HG03280 (cell line): ENCODE measurements around the gene ZNF140.

Experiments used
- ATAC-seq: cut with Tn5 transposase; IDR thresholded peaks from one replicate; pipeline ENCODE4 v1.9.1; 2021; ENCODE audit warnings: mild to moderate bottlenecking, moderate library complexity; ENCODE audit not compliant: unreplicated experiment

Gene ZNF140

GRCh38 chr12:133080368-133081158 lies at the start of gene ZNF140:
Gene ZNF140 (plus strand): TSS chr12:133080923. CDS start chr12:133081321, 398 bp downstream.
- ATAC-seq: peak; percentile 72

GRCh38 chr12:133037207-133038005 lies 43.3 kb upstream of the ZNF140 start, which contains the start of gene ZNF84:
Gene ZNF84 (plus strand): TSS chr12:133037509. CDS start chr12:133041468, 3,959 bp downstream.
- peak; percentile 96 for ATAC-seq

- ATAC-seq: no peak
Measured at GRCh38 chr12:133038118-133038709, 42.5 kb upstream of the ZNF140 start.

GRCh38 chr12:133046698-133047097 lies 34.0 kb upstream of the ZNF140 start:
- ATAC-seq: no peak

GRCh38 chr12:133057446-133057845 lies 23.3 kb upstream of the ZNF140 start:
- no peak for ATAC-seq

GRCh38 chr12:133058203-133059113 lies 22.3 kb upstream of the ZNF140 start:
- no peak for ATAC-seq

- no peak for ATAC-seq
Measured at GRCh38 chr12:133061954-133062353, 18.8 kb upstream of the ZNF140 start.

GRCh38 chr12:133063556-133063955 lies 17.2 kb upstream of the ZNF140 start:
- no peak for ATAC-seq

GRCh38 chr12:133073836-133074235 lies 6.9 kb upstream of the ZNF140 start:
- no peak for ATAC-seq

GRCh38 chr12:133080026-133080367 lies 726 bp upstream of the ZNF140 start:
- peak; percentile 81 for ATAC-seq

GRCh38 chr12:133081159-133081780 lies 547 bp downstream of the ZNF140 start:
- ATAC-seq: no peak

GRCh38 chr12:133083345-133083744 lies 2.6 kb downstream of the ZNF140 start:
- no peak for ATAC-seq

GRCh38 chr12:133105620-133106019 lies 24.9 kb downstream of the ZNF140 start:
- no peak for ATAC-seq

GRCh38 chr12:133106253-133106652 lies 25.5 kb downstream of the ZNF140 start:
- no peak for ATAC-seq

- no peak for ATAC-seq
Measured at GRCh38 chr12:133107121-133107520, 26.4 kb downstream of the ZNF140 start.

- no peak for ATAC-seq
Measured at GRCh38 chr12:133108150-133108549, 27.4 kb downstream of the ZNF140 start.

GRCh38 chr12:133120385-133121191 lies 39.9 kb downstream of the ZNF140 start:
- no peak for ATAC-seq

- ATAC-seq: no peak
Measured at GRCh38 chr12:133124674-133125073, 44.0 kb downstream of the ZNF140 start.

GRCh38 chr12:133129368-133130037 lies 48.8 kb downstream of the ZNF140 start:
- ATAC-seq: no peak
